GM12878 (cell line): ENCODE results near the gene TRIP12.

ENCODE experiments used
- BCL11A ChIP-seq: IDR thresholded peaks from 2 replicates; pipeline ENCODE4 v1.6.1; 2011; ENCODE audit warnings: low read depth, low read length
- CTCF ChIP-seq, 3 experiments: IDR thresholded peaks in 2 of 3; conservative IDR thresholded peaks in 1 of 3; 2 replicates each; pipeline ENCODE4 v1.5.1; 2011; ENCODE audit warnings: low read depth in 3 of 3, low read length in 3 of 3, mild to moderate bottlenecking in 3 of 3, control low read depth in 2 of 3, moderate library complexity in 2 of 3, inconsistent platforms in 1 of 3, mixed read lengths in 1 of 3; ENCODE audit not compliant: control insufficient read depth in 2 of 3, insufficient read depth in 1 of 3; ENCODE audit errors: extremely low read depth in 1 of 3
- EZH2 ChIP-seq: IDR thresholded peaks from 2 replicates; pipeline ENCODE4 v1.6.1; 2012; ENCODE audit warnings: low read depth, mild to moderate bottlenecking, control low read depth, inconsistent platforms, low read length, borderline replicate concordance; ENCODE audit not compliant: control insufficient read depth
- IKZF2 ChIP-seq, 2 experiments: fragments of 450-650 bp; IDR thresholded peaks; 2 replicates each; pipeline ENCODE4 v1.6.1; 2017; ENCODE audit warnings: mild to moderate bottlenecking in 2 of 2, moderate library complexity in 2 of 2
- JUNB ChIP-seq: IDR thresholded peaks from 2 replicates; pipeline ENCODE4 v1.6.1; 2016; ENCODE audit warnings: antibody characterized with exemption, mild to moderate bottlenecking
- NFIC ChIP-seq: IDR thresholded peaks from 2 replicates; pipeline ENCODE4 v1.6.1; 2012; ENCODE audit warnings: low read depth, mild to moderate bottlenecking, inconsistent platforms, low read length, moderate library complexity
- POLR2A ChIP-seq: IDR thresholded peaks from 2 replicates; pipeline ENCODE4 v1.6.1; 2011; ENCODE audit warnings: low read depth, mild to moderate bottlenecking, low read length
- SP1 ChIP-seq: IDR thresholded peaks from one replicate; pipeline ENCODE4 v1.6.1; 2011; ENCODE audit warnings: low read depth, low read length
- SREBF1 ChIP-seq: IDR thresholded peaks from 2 replicates; pipeline ENCODE4 v1.6.1; 2012; ENCODE audit warnings: mild to moderate bottlenecking, low read length
- ZBTB11 ChIP-seq: fragments of 450-650 bp; formaldehyde crosslinking; IDR thresholded peaks from 2 replicates; pipeline ENCODE4 v1.5.0; 2022; ENCODE audit warnings: mild to moderate bottlenecking, missing genetic modification characterization

GRCh38 chr2:229910832-229911412 is 10.9 kb downstream of the TRIP12 start:
- TF ChIP-seq CTCF (IDR thresholded peaks at IDR 0.05 in 2 of 3, conservative IDR thresholded peaks at IDR 0.05 in 1 of 3; ENCODE audit: control insufficient read depth in 2 of 3, extremely low read depth in 1 of 3, insufficient read depth in 1 of 3, low read depth in 3 of 3, low read length in 3 of 3) (peak; percentile 51 to 60 (median 54)), IKZF2 (IDR thresholded peaks at IDR 0.05) (0 out of 4 replicates have a peak, but pooled peaks of 1 of the 2 experiments have one; percentile 24), EZH2 (no peak), JUNB (no peak), SREBF1 (no peak), POLR2A (no peak), NFIC (no peak), ZBTB11 (CRISPR knock-in tag) (no peak), SP1 (no peak), BCL11A (no peak)
